Measurements from ENCODE around the gene PLXDC2.

DNA sequence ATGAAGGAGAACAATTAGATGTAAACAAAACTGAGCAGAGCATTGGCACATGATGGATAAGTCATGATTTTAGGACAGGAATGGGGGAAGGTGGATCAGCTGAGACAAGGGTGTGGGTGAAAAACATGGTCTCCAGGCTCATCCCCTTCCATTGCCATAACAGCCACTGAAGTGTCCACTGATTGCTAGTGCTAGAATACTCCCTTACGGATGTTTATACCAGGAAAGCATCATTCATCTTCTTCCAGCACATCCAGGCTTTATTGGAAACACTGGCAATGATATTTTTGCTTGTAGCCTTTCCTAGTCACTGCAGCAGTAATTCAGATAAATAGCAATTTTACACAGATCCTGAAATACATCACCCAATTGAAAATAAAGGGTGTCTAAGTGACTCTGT, 259.5 kb downstream of the PLXDC2 start:
- TF ChIP-seq, protein P1, sequence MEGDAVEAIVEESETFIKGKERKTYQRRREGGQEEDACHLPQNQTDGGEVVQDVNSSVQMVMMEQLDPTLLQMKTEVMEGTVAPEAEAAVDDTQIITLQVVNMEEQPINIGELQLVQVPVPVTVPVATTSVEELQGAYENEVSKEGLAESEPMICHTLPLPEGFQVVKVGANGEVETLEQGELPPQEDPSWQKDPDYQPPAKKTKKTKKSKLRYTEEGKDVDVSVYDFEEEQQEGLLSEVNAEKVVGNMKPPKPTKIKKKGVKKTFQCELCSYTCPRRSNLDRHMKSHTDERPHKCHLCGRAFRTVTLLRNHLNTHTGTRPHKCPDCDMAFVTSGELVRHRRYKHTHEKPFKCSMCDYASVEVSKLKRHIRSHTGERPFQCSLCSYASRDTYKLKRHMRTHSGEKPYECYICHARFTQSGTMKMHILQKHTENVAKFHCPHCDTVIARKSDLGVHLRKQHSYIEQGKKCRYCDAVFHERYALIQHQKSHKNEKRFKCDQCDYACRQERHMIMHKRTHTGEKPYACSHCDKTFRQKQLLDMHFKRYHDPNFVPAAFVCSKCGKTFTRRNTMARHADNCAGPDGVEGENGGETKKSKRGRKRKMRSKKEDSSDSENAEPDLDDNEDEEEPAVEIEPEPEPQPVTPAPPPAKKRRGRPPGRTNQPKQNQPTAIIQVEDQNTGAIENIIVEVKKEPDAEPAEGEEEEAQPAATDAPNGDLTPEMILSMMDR (IDR thresholded peaks at IDR 0.05): no peak
- TF ChIP-seq POLR2AphosphoS5 (IDR thresholded peaks at IDR 0.05; ENCODE audit: low read depth, low read length): no peak

All from Panc1 (cell line).